ENCODE measurements around the gene GABRR1. TPM values are rescaled to one million over a fixed set of nuclear protein-coding genes. Genes with fewer than 3 reads are reported as not detected.

GABRR1 gene
- polyA plus RNA-seq, 1 experiment, result not detected

GRCh38 chr6:89212472-89212871, 4.7 kb downstream of the GABRR1 start:
- POLR2A ChIA-PET, result interaction anchor here (0.6 kb wide), 1 partner anchor 64 kb away, joined by 4 read pairs; no protein-coding TSS in a partner anchor
- TF ChIP-seq, protein P1, sequence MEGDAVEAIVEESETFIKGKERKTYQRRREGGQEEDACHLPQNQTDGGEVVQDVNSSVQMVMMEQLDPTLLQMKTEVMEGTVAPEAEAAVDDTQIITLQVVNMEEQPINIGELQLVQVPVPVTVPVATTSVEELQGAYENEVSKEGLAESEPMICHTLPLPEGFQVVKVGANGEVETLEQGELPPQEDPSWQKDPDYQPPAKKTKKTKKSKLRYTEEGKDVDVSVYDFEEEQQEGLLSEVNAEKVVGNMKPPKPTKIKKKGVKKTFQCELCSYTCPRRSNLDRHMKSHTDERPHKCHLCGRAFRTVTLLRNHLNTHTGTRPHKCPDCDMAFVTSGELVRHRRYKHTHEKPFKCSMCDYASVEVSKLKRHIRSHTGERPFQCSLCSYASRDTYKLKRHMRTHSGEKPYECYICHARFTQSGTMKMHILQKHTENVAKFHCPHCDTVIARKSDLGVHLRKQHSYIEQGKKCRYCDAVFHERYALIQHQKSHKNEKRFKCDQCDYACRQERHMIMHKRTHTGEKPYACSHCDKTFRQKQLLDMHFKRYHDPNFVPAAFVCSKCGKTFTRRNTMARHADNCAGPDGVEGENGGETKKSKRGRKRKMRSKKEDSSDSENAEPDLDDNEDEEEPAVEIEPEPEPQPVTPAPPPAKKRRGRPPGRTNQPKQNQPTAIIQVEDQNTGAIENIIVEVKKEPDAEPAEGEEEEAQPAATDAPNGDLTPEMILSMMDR (IDR thresholded peaks at IDR 0.05; ENCODE audit: low read depth, low read length), result no peak
- no peak overlapping the region for H3K4me3 ChIP-seq (ENCODE audit: low read depth, low read length)

DNA sequence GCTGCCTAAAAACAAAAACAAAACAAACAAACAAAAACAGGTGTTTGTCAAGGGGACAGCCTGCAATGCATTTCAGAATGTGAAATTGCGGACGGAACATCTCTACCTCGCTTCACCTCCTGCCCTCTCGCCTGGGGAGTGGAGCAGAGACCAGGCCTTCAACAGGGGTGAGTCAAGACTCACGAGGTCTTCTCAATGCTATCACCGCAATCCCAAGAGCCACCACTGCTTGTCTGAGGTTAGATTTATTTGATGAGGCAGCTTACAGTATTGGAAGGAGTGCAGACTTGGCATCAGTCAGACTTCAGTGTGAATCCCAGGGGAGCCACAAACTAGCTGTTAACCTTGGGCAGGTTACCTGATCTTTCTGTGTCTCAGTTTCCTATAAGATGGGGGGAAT, 7.7 kb downstream of the GABRR1 start:
- CTCF ChIA-PET, result no interaction called here
- Histone ChIP-seq H3K9me3 (ENCODE audit: control insufficient read depth, insufficient read depth, low read length) (no peaks in the 10 kb centered on the region), H3K4me3 (ENCODE audit: low read depth, low read length) (no peak overlapping the region), H3K27me3 (ENCODE audit: control insufficient read depth, insufficient read depth, low read length) (no peaks in the 10 kb centered on the region), H3K27ac (ENCODE audit: low read depth, low read length) (no peak overlapping the region)
- no peak for DNase-seq (ENCODE audit: low read depth, low spot score)
- POLR2A ChIA-PET, result no interaction called here
- TF ChIP-seq, protein P1 (IDR thresholded peaks at IDR 0.05; ENCODE audit: low read depth, low read length), result no peak

More at GRCh38 chr6:89212472-89212871, 4.7 kb downstream of the GABRR1 start:
- CTCF ChIA-PET, result no interaction called here
- DNase-seq (ENCODE audit: low read depth, low spot score), result no peak
- Histone ChIP-seq H3K27ac (ENCODE audit: low read depth, low read length) (no peak overlapping the region), H3K27me3 (ENCODE audit: control insufficient read depth, insufficient read depth, low read length) (no peaks in the 10 kb centered on the region), H3K9me3 (ENCODE audit: control insufficient read depth, insufficient read depth, low read length) (no peaks in the 10 kb centered on the region)

- CTCF ChIA-PET, result no interaction called here
- H3K4me3 ChIP-seq (ENCODE audit: low read depth, low read length), result no peak overlapping the region
- H3K27me3 ChIP-seq (ENCODE audit: control insufficient read depth, insufficient read depth, low read length), result no peaks in the 10 kb centered on the region
- TF ChIP-seq, protein P1 (IDR thresholded peaks at IDR 0.05; ENCODE audit: low read depth, low read length), result no peak
- DNase-seq (ENCODE audit: low read depth, low spot score), result no peak
- H3K9me3 ChIP-seq (ENCODE audit: control insufficient read depth, insufficient read depth, low read length), result no peaks in the 10 kb centered on the region
- no peak overlapping the region for H3K27ac ChIP-seq (ENCODE audit: low read depth, low read length)
- POLR2A ChIA-PET, result no interaction called here
Measured at GRCh38 chr6:89208551-89208950, 8.6 kb downstream of the GABRR1 start.

- Histone ChIP-seq H3K27ac (ENCODE audit: low read depth, low read length) (no peak overlapping the region), H3K27me3 (ENCODE audit: control insufficient read depth, insufficient read depth, low read length) (no peaks in the 10 kb centered on the region), H3K4me3 (ENCODE audit: low read depth, low read length) (no peak overlapping the region), H3K9me3 (ENCODE audit: control insufficient read depth, insufficient read depth, low read length) (no peaks in the 10 kb centered on the region)
- TF ChIP-seq, protein P1 (IDR thresholded peaks at IDR 0.05; ENCODE audit: low read depth, low read length), result no peak
- no peak for DNase-seq (ENCODE audit: low read depth, low spot score)
- ChIA-PET POLR2A (no interaction called here), CTCF (no interaction called here)
Measured at GRCh38 chr6:89205819-89206218, 11.3 kb downstream of the GABRR1 start.

- TF ChIP-seq, protein P1 (IDR thresholded peaks at IDR 0.05; ENCODE audit: low read depth, low read length), result no peak
- no peak overlapping the region for H3K4me3 ChIP-seq (ENCODE audit: low read depth, low read length)
- POLR2A ChIA-PET, result no interaction called here
- no peak overlapping the region for H3K27ac ChIP-seq (ENCODE audit: low read depth, low read length)
- CTCF ChIA-PET, result no interaction called here
- H3K9me3 ChIP-seq (ENCODE audit: control insufficient read depth, insufficient read depth, low read length), result no peaks in the 10 kb centered on the region
- DNase-seq (ENCODE audit: low read depth, low spot score), result no peak
- no peaks in the 10 kb centered on the region for H3K27me3 ChIP-seq (ENCODE audit: control insufficient read depth, insufficient read depth, low read length)
Measured at GRCh38 chr6:89204096-89204495, 13.1 kb downstream of the GABRR1 start.

All from AG04450 (cell line).